DOHH2 (cell line): ENCODE results near the gene CATSPERE.
"Not testable (repeated sequence)": the region's sequence is repeated elsewhere in the genome, so short reads cannot be mapped to it uniquely, and the experiment has no call there.

Experiments
- H3F3A ChIP-seq: fragments of 200-600 bp; sonication (generic), shearing (Covaris generic); 2 replicates; pipeline ENCODE4 v1.6.0; 2016; ENCODE audit warnings: antibody characterized with exemption, mild to moderate bottlenecking; ENCODE audit not compliant: control insufficient read depth, insufficient read depth
- H3K27ac ChIP-seq: fragments of 200-600 bp; sonication (generic); 2 replicates; pipeline ENCODE4 v1.5.1; 2014; ENCODE audit warnings: low read depth, mild to moderate bottlenecking, low read length, moderate library complexity
- H3K27me3 ChIP-seq: fragments of 200-600 bp; sonication (generic); 2 replicates; pipeline ENCODE4 v1.6.1; 2014; ENCODE audit warnings: mild to moderate bottlenecking, low read length, mixed read lengths; ENCODE audit not compliant: control insufficient read depth
- H3K36me3 ChIP-seq: fragments of 200-600 bp; sonication (generic); 2 replicates; pipeline ENCODE4 v1.6.1; 2014; ENCODE audit warnings: mild to moderate bottlenecking, low read length, moderate library complexity, mixed read lengths; ENCODE audit not compliant: control insufficient read depth
- H3K4me1 ChIP-seq: fragments of 200-600 bp; sonication (generic); 2 replicates; pipeline ENCODE4 v1.6.1; 2014; ENCODE audit warnings: mild to moderate bottlenecking, low read length, mixed read lengths; ENCODE audit not compliant: control insufficient read depth
- H3K4me2 ChIP-seq: fragments of 200-600 bp; sonication (generic); 2 replicates; pipeline ENCODE4 v1.6.0; 2014; ENCODE audit warnings: mild to moderate bottlenecking, low read length, moderate library complexity
- H3K4me3 ChIP-seq: fragments of 200-600 bp; sonication (generic); 2 replicates; pipeline ENCODE4 v1.5.1; 2014; ENCODE audit warnings: mild to moderate bottlenecking, low read length, mixed read lengths
- H3K79me2 ChIP-seq: fragments of 200-600 bp; sonication (generic); 2 replicates; pipeline ENCODE4 v1.6.1; 2014; ENCODE audit warnings: mild to moderate bottlenecking, low read length, mixed read lengths; ENCODE audit not compliant: control insufficient read depth
- H3K9me2 ChIP-seq: fragments of 200-600 bp; sonication (generic); replicated peaks from 2 replicates; pipeline ENCODE4 v1.6.1; 2014; ENCODE audit warnings: mild to moderate bottlenecking, low read length, mixed read lengths; ENCODE audit not compliant: control insufficient read depth
- H3K9me3 ChIP-seq: fragments of 200-600 bp; sonication (generic); 2 replicates; pipeline ENCODE4 v1.6.1; 2014; ENCODE audit warnings: antibody characterized with exemption, low read length, mixed read lengths; ENCODE audit not compliant: control insufficient read depth, insufficient read depth
- H4K20me1 ChIP-seq: fragments of 200-600 bp; sonication (generic); 2 replicates; pipeline ENCODE4 v1.6.0; 2014; ENCODE audit warnings: low read depth, mild to moderate bottlenecking, antibody characterized with exemption, low read length, moderate library complexity; ENCODE audit not compliant: control insufficient read depth, insufficient read depth
- CTCF ChIP-seq: fragments of 200-600 bp; sonication (generic); IDR thresholded peaks from one replicate; pipeline ENCODE4 v1.5.1; 2014; ENCODE audit warnings: antibody characterized with exemption, mild to moderate bottlenecking, low read depth, low read length; ENCODE audit not compliant: poor library complexity, severe bottlenecking
- EZH2phosphoT487 ChIP-seq: fragments of 200-600 bp; sonication (generic); IDR thresholded peaks from 2 replicates; pipeline ENCODE4 v1.6.1; 2017; ENCODE audit warnings: borderline replicate concordance, mild to moderate bottlenecking, antibody characterized with exemption, low read length, moderate library complexity, mixed read lengths

The CATSPERE gene

GRCh38 chr1:244675167-244675566 is 214.1 kb downstream of the CATSPERE start:
- Histone ChIP-seq H3K4me3 (no peak overlapping the region), H3K4me2 (no peak overlapping the region), H3K79me2 (peaks cover 94% of the 10 kb centered on the region), H3K9me3 (no peaks in the 10 kb centered on the region), H3K27ac (no peak overlapping the region), H3K27me3 (no peaks in the 10 kb centered on the region), H4K20me1 (no peaks in the 10 kb centered on the region), H3K4me1 (peaks cover 21% of the 10 kb centered on the region), H3K9me2 (no peaks in the 10 kb centered on the region), H3F3A (0 out of 2 replicates have a peak, but pooled peaks cover 3% of the 10 kb centered on the region), H3K36me3 (peaks cover 37% of the 10 kb centered on the region)
- TF ChIP-seq CTCF (no peak), EZH2phosphoT487 (no peak)

GRCh38 chr1:244678697-244679096 is 217.6 kb downstream of the CATSPERE start:
- no peak overlapping the region for H3K27ac ChIP-seq
- no peak for TF ChIP-seq CTCF
- TF ChIP-seq EZH2phosphoT487, result no peak
- no peaks in the 10 kb centered on the region for H4K20me1 ChIP-seq
- no peak overlapping the region for H3K4me2 ChIP-seq
- H3K27me3 ChIP-seq, result no peaks in the 10 kb centered on the region
- no peaks in the 10 kb centered on the region for H3F3A ChIP-seq
- no peak overlapping the region for H3K4me3 ChIP-seq
- H3K9me3 ChIP-seq, result no peaks in the 10 kb centered on the region
- H3K36me3 ChIP-seq, result peaks cover 37% of the 10 kb centered on the region
- H3K79me2 ChIP-seq, result peaks cover 93% of the 10 kb centered on the region
- H3K9me2 ChIP-seq, result no peaks in the 10 kb centered on the region
- peaks cover 12% of the 10 kb centered on the region; the same call in 1 of the 2 replicates for H3K4me1 ChIP-seq

DNA sequence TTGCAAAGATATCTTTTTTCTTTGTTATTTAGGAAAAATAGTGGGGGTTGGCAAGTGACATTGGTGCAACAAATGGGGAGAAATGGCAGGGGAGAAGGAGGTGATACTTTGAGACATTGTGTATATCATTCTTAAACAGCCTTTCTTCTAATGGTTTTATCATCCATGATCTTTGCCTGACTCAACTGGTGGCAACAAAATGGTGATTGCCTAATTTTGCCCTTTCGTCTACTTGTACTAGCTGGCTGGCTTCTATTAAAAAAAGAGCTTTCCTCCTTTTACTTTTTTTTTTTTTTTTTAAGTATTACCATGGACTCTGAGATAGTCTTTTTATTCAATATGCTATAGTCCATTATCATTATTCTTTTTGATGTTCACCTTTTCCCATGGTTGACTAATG is 219.6 kb downstream of the CATSPERE start:
- Histone ChIP-seq H3K9me2 (no peaks in the 10 kb centered on the region), H3K9me3 (no peaks in the 10 kb centered on the region)
- TF ChIP-seq EZH2phosphoT487 (no peak), CTCF (no peak)

GRCh38 chr1:244682087-244682486 is 221.0 kb downstream of the CATSPERE start:
- H3K27me3 ChIP-seq, H3K4me3 ChIP-seq, H3K9me2 ChIP-seq, H3K9me3 ChIP-seq, H4K20me1 ChIP-seq, H3K4me2 ChIP-seq, H3K27ac ChIP-seq, H3K4me1 ChIP-seq, H3F3A ChIP-seq: not testable (repeated sequence)
- Histone ChIP-seq H3K36me3 (peaks cover 48% of the 10 kb centered on the region), H3K79me2 (peaks cover 77% of the 10 kb centered on the region)

More for the DNA sequence above, 219.6 kb downstream of the CATSPERE start:
- no peaks in the 10 kb centered on the region for H3K27me3 ChIP-seq
- no peaks in the 10 kb centered on the region for H4K20me1 ChIP-seq
- H3F3A ChIP-seq, result peaks cover 7% of the 10 kb centered on the region; the same call in 1 of the 2 replicates
- H3K27ac ChIP-seq, result no peak overlapping the region
- H3K36me3 ChIP-seq, result peaks cover 35% of the 10 kb centered on the region
- peaks cover 83% of the 10 kb centered on the region for H3K79me2 ChIP-seq
- H3K4me2 ChIP-seq, result no peak overlapping the region
- H3K4me1 ChIP-seq, result no peaks in the 10 kb centered on the region
- no peak overlapping the region for H3K4me3 ChIP-seq
